GM19397 (cell line): ENCODE measurements around the gene SCAI.
A peak's percentile ranks its signal among the peaks of the same experiment; 100 is the strongest.
"Not testable (repeated sequence)": the region's sequence is repeated elsewhere in the genome, so short reads cannot be mapped to it uniquely, and the experiment has no call there.

Experiments used
- ATAC-seq: cut with Tn5 transposase; IDR thresholded peaks from one replicate; pipeline ENCODE4 v1.9.1; 2021; ENCODE audit warnings: mild to moderate bottlenecking, moderate library complexity; ENCODE audit not compliant: unreplicated experiment

Gene SCAI

GRCh38 chr9:125150349-125151245 lies 7.3 kb upstream of the SCAI start:
- no peak for ATAC-seq

GRCh38 chr9:125147401-125147951 lies 4.1 kb upstream of the SCAI start:
- no peak for ATAC-seq

- no peak for ATAC-seq
Observed at GRCh38 chr9:125146247-125146646, 2.9 kb upstream of the SCAI start.

GRCh38 chr9:125145425-125145824 lies 2.1 kb upstream of the SCAI start:
- ATAC-seq: no peak

- peak; percentile 42 for ATAC-seq
Observed at GRCh38 chr9:125142560-125143376, 560 bp downstream of the SCAI start.

- no peak for ATAC-seq
Observed at GRCh38 chr9:125141751-125142150, 1.6 kb downstream of the SCAI start.

GRCh38 chr9:125141251-125141650 lies 2.1 kb downstream of the SCAI start:
- ATAC-seq: no peak

GRCh38 chr9:125140576-125140975 lies 2.8 kb downstream of the SCAI start:
- ATAC-seq: no peak

- ATAC-seq: no peak
Observed at GRCh38 chr9:125137200-125137599, 6.1 kb downstream of the SCAI start.

GRCh38 chr9:125134976-125135375 lies 8.4 kb downstream of the SCAI start:
- no peak for ATAC-seq

GRCh38 chr9:125133403-125134329 lies 9.7 kb downstream of the SCAI start:
- no peak for ATAC-seq

- ATAC-seq: no peak
Observed at GRCh38 chr9:125131778-125132177, 11.6 kb downstream of the SCAI start.

GRCh38 chr9:125126019-125126746 lies 17.1 kb downstream of the SCAI start:
- ATAC-seq: peak; percentile 93

- no peak for ATAC-seq
Observed at GRCh38 chr9:125125523-125125922, 17.8 kb downstream of the SCAI start.

GRCh38 chr9:125121146-125121545 lies 22.2 kb downstream of the SCAI start:
- no peak for ATAC-seq

GRCh38 chr9:125119643-125120286 lies 23.6 kb downstream of the SCAI start:
- ATAC-seq: no peak

- not testable (repeated sequence) for ATAC-seq
Observed at GRCh38 chr9:125118696-125119095, 24.6 kb downstream of the SCAI start.

GRCh38 chr9:125114503-125114902 lies 28.8 kb downstream of the SCAI start:
- not testable (repeated sequence) for ATAC-seq

- no peak for ATAC-seq
Observed at GRCh38 chr9:125110464-125110863, 32.9 kb downstream of the SCAI start.
